Stimulated activated naive CD4-positive, alpha-beta T cell treated with Interleukin-2 at 50 U/mL for 16 hours (primary cell): ENCODE measurements around the gene FASN.

Source experiments
- DNase-seq: peaks from one replicate; lab custom pipeline; 2025; lab: John Stamatoyannopoulos, UW

FASN gene

GRCh38 chr17:82101301-82101715, 3.3 kb upstream of the FASN start:
- DNase-seq, result no peak

DNA sequence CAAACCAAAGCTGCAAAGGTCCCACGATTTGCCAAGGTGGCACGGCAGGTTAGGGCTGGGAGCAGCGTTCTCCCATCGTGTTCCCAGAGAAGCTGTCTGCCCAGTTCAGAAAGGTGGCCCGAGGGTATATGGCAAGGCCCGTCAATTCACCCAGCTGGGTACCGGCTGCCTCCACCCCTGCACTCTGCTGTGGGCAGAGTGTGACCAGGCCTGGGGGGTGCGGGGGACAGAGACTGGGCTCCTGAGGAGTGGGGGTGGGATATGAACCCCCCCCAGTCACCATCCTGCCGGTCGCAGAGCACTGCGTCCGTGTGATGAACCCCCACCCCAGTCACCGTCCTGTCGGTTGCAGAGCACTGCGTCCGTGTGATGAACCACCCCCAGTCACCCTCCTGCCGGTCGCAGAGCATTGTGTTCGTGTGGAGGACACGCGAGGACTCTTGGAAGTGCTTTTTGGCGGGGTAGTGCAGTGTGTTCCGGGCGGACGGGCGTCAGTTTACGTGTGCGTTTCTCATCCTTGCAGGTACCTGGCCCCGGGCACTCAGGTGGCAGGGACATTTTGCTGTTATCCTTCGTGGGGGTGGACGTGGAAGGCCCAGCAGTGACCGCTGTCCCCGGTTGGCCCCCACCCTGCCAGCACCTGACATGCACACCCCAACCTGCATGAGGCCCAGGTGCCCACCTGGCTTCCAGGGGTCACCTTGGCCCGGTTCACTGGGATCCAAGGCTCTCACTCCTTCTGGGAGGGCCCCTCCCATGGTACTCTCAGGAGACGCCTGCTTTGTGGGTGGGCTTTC, 2.7 kb upstream of the FASN start:
- DNase-seq, result no peak

GRCh38 chr17:82098939-82099763, 1.1 kb upstream of the FASN start:
- DNase-seq, result no peak

DNA sequence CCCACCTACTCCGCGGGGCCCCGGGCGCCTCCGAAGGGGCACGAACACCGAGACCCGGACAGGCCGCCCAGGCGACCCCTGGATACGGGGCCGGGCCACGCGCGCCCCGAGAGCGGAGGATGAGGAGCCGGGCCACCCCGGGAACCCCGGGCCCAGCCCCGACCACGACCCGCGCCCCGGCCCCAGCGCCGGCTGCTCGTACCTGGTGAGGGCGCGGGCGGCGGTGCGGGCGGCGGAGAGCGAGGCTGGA, 192 bp downstream of the FASN start:
- no peak for DNase-seq

DNA sequence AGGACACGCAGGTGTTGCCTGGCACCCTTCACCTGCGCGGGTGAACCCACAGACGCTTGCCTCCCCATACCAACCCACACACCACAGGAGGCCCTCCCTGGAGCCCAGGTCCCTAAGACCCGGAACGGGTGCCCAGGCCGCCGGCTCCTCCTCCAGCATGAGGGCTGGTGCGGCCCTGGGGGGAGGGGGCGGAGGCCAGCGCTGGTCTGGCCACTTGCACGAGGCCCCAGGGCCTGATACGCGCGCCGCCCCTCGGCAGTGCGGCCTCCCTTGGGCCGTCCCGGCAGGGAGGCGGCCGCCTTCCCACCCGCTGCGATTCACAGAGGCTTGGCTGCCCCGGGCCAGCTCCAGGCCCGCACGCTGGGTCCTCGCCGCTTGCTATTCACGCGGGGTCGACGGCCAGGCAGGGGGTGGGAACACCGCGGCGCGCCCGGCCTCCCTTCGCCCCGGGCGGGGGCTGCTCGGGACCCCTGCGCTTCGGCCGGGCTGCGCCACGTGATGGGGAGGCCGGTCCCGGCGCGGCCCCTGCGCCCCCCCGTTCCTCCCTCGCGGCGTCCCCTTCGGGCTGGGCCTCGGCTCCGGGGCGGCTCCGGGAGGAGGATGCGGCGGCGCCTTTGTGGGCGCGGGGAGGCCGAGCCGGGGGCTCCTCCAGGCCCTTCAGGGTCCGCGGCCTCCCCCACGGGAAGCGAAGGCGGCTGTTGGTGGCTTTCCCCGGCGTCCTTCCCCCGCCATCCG, 685 bp downstream of the FASN start:
- DNase-seq, result peak; percentile 42

GRCh38 chr17:82096709-82097183, 1.3 kb downstream of the FASN start:
- no peak for DNase-seq

GRCh38 chr17:82095777-82096708, 2.0 kb downstream of the FASN start:
- DNase-seq, result no peak

- no peak for DNase-seq
Measured at GRCh38 chr17:82094931-82095776, 2.9 kb downstream of the FASN start.

DNA sequence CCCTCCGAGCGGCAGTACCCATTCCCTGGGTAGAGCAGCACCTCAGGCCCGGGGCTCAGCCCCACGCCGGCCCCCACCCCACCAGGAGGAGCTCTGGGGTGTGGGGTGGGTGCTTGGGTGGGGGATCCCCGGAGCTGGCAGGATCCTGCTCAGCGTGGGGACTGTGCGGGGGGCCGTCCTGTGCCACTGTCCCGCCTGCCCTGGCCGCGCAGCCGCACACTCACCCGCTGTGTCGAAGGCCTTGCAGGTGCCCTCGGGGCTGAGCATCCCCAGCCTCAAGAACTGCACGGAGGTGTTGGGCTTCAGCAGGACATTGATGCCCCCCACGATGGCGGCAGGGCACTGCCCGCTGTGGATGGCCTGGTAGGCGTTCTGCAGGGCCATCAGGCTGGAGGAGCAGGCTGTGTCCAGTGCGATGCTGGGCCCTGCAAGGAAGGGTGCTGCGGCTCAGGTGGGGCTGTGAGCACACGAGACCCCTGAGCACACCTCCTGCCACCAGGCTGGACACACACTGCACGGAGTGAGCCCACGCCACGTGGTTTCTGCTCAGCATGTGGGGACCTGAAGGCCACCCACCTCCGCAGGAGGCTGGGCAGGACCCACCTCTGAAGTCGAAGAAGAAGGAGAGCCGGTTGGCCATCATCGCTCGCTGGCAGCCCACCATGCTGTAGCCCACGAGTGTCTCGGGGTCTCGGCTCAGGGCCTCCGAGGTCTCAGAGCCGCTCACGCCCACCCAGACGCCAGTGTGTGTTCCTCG, 4.9 kb downstream of the FASN start:
- DNase-seq, result no peak

DNA sequence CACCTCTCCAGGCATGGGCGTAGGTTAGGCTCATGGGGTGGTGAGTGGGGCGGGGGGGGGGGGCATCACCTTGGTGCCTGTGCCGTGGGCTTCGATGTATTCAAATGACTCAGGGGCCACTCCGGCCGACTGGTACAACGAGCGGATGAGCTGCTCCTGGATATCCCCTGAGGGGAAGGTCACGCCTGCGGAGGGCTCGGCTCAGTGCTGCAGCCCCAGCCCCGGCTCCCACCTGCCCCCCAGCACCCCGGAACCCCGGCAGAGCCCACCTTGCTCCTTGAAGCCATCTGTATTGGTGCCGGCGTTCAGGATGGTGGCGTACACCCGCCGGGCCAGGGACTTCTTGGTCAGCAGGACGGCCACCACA, 5.4 kb downstream of the FASN start:
- DNase-seq, result no peak

GRCh38 chr17:82092094-82092586, 5.9 kb downstream of the FASN start:
- DNase-seq, result no peak

DNA sequence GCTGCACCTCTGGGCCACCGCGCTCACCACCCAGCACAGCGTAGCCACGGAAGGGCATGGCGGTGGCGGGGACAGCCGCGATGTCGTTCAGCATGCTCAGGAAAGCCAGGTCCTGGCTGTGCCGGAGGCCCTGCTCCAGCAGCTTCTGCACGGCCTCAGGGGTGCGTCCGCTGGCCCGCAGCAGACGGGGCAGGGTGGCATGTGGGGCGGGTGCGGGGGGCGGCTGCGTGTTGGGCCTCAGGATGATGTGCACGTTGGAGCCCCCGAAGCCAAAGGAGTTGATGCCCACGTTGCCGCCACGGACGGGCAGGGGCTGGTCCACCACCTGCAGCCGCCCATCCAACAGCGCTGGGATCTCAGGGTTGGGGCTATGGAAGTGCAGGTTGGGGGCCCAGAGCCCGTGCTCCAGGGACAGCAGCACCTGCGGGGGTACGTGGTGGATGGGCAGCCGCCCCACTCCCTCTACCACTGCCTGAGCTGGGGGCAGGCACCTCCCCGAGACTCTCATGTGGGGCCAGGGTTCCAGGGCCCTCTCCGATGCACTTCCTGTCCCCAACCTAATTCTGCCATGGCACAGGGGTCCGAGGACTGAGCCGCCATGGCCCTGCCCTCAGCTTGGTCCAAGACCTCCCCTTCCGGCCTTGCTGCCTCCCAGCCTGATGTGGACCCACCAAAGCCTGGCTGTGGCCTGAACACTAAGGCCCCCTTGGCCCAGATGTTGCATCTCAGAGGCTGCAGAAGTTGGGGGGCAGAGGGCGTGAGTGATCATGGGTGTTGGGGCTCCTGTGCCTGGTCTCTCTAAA, 6.6 kb downstream of the FASN start:
- DNase-seq, result no peak

DNA sequence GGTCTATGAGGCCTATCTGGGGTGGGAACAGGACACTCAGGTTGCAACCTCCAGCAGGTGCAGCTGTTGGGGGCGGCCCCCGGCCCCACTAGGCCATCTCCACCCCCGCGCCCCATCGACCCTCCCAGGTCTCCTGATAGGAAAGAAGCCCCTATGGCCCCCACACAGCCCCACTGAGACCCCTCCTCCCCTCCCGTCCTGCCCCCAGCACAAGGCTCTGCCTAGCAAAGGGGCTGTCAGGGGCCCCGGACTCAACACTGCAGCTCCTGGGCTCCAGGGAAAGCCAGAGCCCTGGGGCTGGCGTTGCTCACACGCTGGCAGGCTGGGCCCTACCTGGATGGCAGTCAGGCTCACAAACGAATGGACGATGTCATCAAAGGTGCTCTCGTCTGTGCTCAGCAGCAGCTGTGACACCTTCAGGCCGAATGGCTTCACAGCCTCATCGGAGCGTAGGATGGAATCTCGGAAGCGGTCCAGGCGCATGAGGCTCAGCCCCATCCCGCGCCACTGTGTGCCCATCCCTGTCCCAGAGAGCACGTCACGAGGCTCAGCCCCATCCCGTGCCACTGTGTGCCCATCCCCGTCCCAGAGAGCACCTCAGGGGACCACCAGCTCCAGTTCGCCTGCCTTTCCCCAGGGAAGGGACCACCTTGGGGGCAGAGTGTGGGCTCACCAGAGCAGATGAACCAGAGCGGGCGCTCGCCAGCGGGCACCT, 7.3 kb downstream of the FASN start:
- DNase-seq, result no peak

- no peak for DNase-seq
Measured at GRCh38 chr17:82089723-82090548, 8.1 kb downstream of the FASN start.

- no peak for DNase-seq
Measured at GRCh38 chr17:82088838-82089722, 9.0 kb downstream of the FASN start.
